ENCODE data around the gene MAFF.

DNA sequence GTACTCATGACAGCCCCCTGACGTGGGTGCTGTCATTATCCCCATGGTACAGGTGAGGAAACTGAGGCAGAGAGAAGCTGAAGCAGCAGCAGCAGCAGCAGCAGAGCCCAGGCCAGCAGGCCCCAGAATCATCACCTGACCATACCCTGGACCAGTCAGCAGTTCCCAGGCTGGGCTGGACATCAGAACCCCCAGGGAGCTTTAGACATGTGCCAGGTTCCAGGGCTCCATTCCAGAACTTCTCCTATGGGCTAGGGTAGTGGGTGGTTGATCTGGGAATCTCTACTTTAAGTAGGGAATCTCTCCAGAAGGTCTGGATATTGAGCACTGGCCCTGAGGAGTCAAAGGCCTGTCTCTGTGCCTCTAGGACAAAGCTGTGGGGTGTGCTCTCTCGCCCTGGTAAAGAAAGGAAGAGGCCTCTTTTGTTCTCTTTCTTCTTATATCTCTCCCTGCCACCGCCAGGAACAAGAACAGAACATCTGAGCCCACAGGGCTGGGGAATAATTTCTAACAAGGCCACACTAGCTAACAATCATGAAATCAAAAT is 26.6 kb downstream of the MAFF start:
- TF ChIP-seq, protein P1, sequence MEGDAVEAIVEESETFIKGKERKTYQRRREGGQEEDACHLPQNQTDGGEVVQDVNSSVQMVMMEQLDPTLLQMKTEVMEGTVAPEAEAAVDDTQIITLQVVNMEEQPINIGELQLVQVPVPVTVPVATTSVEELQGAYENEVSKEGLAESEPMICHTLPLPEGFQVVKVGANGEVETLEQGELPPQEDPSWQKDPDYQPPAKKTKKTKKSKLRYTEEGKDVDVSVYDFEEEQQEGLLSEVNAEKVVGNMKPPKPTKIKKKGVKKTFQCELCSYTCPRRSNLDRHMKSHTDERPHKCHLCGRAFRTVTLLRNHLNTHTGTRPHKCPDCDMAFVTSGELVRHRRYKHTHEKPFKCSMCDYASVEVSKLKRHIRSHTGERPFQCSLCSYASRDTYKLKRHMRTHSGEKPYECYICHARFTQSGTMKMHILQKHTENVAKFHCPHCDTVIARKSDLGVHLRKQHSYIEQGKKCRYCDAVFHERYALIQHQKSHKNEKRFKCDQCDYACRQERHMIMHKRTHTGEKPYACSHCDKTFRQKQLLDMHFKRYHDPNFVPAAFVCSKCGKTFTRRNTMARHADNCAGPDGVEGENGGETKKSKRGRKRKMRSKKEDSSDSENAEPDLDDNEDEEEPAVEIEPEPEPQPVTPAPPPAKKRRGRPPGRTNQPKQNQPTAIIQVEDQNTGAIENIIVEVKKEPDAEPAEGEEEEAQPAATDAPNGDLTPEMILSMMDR (IDR thresholded peaks at IDR 0.05) = no peak
- no peak for TF ChIP-seq POLR2A (IDR thresholded peaks at IDR 0.05)
